ENCODE results near the gene KAT2B. TPM values are rescaled to one million over a fixed set of nuclear protein-coding genes. Genes with fewer than 3 reads are reported as not detected.

KAT2B gene
- total and polyA plus RNA-seq, 2 of the 13 experiments (the other 11 are each of a cell fraction or from before 2014, with no cell fraction given): 0.97 to 1.7 TPM

DNA sequence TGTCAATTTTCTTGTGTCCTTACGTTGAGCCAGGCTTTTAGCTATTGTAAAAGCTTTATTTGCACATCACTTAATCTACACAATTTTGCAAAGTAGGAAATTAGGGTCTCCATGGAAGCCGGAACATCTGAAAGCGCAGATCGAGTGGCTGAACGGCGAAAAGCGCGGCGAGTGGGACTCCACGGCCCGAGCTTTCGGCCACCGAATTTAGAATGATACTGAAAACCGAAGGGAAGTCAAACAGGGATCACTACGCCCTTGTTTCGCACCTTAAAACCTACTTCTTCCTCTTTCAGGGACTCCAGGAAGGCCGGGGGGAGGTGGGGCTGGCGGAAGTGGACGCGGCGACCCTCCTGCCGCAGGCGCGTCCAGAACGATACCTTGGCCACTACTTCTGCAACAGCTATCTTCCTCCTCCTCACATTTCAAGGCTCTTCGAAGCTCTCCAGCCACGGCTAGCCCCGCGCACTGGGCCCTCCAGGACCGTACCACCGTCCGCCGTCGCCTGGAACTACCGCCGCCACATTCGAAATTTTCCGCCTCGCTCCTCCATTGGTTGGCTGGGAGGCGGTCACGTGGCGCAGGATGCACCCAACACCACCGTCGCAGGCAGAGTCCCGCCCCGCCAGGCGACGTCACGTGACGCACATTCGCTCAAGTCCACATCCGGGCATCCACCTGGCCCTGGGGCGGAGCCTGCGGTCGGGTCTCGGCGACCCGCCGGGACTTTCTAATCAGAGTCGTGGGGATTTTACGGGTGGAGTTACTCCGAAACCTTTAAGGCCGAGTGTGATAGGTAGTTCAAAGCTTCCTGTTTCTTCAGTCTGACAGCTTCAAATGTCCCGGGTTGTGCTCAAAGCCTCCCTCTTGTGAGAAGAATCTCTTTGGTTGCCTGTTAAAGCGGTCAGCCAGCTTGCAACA, 145.7 kb downstream of the KAT2B start, which contains the start of gene SGO1 (continued):
- TF ChIP-seq, protein P1, sequence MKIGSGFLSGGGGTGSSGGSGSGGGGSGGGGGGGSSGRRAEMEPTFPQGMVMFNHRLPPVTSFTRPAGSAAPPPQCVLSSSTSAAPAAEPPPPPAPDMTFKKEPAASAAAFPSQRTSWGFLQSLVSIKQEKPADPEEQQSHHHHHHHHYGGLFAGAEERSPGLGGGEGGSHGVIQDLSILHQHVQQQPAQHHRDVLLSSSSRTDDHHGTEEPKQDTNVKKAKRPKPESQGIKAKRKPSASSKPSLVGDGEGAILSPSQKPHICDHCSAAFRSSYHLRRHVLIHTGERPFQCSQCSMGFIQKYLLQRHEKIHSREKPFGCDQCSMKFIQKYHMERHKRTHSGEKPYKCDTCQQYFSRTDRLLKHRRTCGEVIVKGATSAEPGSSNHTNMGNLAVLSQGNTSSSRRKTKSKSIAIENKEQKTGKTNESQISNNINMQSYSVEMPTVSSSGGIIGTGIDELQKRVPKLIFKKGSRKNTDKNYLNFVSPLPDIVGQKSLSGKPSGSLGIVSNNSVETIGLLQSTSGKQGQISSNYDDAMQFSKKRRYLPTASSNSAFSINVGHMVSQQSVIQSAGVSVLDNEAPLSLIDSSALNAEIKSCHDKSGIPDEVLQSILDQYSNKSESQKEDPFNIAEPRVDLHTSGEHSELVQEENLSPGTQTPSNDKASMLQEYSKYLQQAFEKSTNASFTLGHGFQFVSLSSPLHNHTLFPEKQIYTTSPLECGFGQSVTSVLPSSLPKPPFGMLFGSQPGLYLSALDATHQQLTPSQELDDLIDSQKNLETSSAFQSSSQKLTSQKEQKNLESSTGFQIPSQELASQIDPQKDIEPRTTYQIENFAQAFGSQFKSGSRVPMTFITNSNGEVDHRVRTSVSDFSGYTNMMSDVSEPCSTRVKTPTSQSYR (CRISPR knock-in tag; IDR thresholded peaks at IDR 0.05; ENCODE audit: borderline replicate concordance): peak; percentile 30; the same call in 1 of the 2 replicates
- TF ChIP-seq, protein P2, sequence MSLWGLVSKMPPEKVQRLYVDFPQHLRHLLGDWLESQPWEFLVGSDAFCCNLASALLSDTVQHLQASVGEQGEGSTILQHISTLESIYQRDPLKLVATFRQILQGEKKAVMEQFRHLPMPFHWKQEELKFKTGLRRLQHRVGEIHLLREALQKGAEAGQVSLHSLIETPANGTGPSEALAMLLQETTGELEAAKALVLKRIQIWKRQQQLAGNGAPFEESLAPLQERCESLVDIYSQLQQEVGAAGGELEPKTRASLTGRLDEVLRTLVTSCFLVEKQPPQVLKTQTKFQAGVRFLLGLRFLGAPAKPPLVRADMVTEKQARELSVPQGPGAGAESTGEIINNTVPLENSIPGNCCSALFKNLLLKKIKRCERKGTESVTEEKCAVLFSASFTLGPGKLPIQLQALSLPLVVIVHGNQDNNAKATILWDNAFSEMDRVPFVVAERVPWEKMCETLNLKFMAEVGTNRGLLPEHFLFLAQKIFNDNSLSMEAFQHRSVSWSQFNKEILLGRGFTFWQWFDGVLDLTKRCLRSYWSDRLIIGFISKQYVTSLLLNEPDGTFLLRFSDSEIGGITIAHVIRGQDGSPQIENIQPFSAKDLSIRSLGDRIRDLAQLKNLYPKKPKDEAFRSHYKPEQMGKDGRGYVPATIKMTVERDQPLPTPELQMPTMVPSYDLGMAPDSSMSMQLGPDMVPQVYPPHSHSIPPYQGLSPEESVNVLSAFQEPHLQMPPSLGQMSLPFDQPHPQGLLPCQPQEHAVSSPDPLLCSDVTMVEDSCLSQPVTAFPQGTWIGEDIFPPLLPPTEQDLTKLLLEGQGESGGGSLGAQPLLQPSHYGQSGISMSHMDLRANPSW (CRISPR knock-in tag; IDR thresholded peaks at IDR 0.05; ENCODE audit: borderline replicate concordance): no peak
- TF ChIP-seq DPF2 (CRISPR knock-in tag; IDR thresholded peaks at IDR 0.05; ENCODE audit: borderline replicate concordance, low read depth) (no peak), FOXM1 (CRISPR knock-in tag; IDR thresholded peaks at IDR 0.05) (peak; percentile 93), KMT2B (CRISPR knock-in tag; IDR thresholded peaks at IDR 0.05) (peak; percentile 89), SALL1 (CRISPR knock-in tag; IDR thresholded peaks at IDR 0.05) (peak; percentile 73), GATAD1 (CRISPR knock-in tag; IDR thresholded peaks at IDR 0.05) (peak; percentile 93), ZNF761 (CRISPR knock-in tag; conservative IDR thresholded peaks at IDR 0.05) (0 out of 2 replicates have a peak, but pooled peaks have one; percentile 51), RBFOX2 (IDR thresholded peaks at IDR 0.05; ENCODE audit: low read depth, low read length) (peak; percentile 73), EEA1 (CRISPR knock-in tag; IDR thresholded peaks at IDR 0.05; ENCODE audit: borderline replicate concordance) (no peak), ETV5 (CRISPR knock-in tag; IDR thresholded peaks at IDR 0.05; ENCODE audit: borderline replicate concordance) (peak; percentile 63; the same call in 1 of the 2 replicates), HIVEP1 (CRISPR knock-in tag; IDR thresholded peaks at IDR 0.05) (peak; percentile 25; the same call in 1 of the 2 replicates)
- TF ChIP-seq, protein P3, sequence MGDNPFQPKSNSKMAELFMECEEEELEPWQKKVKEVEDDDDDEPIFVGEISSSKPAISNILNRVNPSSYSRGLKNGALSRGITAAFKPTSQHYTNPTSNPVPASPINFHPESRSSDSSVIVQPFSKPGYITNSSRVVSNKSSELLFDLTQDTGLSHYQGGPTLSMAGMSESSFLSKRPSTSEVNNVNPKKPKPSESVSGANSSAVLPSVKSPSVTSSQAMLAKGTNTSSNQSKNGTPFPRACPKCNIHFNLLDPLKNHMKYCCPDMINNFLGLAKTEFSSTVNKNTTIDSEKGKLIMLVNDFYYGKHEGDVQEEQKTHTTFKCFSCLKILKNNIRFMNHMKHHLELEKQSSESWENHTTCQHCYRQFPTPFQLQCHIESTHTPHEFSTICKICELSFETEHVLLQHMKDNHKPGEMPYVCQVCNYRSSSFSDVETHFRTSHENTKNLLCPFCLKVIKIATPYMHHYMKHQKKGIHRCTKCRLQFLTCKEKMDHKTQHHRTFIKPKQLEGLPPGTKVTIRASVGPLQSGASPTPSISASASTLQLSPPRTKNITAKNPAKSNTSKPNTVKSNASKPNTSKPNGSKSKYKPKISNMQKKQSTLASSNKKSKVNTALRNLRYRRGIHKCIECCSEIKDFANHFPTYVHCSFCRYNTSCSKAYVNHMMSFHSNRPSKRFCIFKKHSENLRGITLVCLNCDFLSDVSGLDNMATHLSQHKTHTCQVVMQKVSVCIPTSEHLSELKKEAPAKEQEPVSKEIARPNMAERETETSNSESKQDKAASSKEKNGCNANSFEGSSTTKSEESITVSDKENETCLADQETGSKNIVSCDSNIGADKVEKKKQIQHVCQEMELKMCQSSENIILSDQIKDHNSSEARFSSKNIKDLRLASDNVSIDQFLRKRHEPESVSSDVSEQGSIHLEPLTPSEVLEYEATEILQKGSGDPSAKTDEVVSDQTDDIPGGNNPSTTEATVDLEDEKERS (CRISPR knock-in tag; IDR thresholded peaks at IDR 0.05): no peak
- TF ChIP-seq, protein P4, sequence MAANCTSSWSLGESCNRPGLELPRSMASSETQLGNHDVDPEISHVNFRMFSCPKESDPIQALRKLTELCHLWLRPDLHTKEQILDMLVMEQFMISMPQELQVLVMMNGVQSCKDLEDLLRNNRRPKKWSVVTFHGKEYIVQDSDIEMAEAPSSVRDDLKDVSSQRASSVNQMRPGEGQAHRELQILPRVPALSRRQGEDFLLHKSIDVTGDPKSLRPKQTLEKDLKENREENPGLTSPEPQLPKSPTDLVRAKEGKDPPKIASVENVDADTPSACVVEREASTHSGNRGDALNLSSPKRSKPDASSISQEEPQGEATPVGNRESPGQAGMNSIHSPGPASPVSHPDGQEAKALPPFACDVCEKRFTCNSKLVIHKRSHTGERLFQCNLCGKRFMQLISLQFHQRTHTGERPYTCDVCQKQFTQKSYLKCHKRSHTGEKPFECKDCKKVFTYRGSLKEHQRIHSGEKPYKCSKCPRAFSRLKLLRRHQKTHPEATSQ (CRISPR knock-in tag; IDR thresholded peaks at IDR 0.05; ENCODE audit: borderline replicate concordance): peak; percentile 89; the same call in 1 of the 2 replicates
- TF ChIP-seq, protein P5, sequence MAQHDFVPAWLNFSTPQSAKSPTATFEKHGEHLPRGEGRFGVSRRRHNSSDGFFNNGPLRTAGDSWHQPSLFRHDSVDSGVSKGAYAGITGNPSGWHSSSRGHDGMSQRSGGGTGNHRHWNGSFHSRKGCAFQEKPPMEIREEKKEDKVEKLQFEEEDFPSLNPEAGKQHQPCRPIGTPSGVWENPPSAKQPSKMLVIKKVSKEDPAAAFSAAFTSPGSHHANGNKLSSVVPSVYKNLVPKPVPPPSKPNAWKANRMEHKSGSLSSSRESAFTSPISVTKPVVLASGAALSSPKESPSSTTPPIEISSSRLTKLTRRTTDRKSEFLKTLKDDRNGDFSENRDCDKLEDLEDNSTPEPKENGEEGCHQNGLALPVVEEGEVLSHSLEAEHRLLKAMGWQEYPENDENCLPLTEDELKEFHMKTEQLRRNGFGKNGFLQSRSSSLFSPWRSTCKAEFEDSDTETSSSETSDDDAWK (CRISPR knock-in tag; IDR thresholded peaks at IDR 0.05): no peak
